ENCODE results near the gene ATG2A.

The ATG2A gene

DNA sequence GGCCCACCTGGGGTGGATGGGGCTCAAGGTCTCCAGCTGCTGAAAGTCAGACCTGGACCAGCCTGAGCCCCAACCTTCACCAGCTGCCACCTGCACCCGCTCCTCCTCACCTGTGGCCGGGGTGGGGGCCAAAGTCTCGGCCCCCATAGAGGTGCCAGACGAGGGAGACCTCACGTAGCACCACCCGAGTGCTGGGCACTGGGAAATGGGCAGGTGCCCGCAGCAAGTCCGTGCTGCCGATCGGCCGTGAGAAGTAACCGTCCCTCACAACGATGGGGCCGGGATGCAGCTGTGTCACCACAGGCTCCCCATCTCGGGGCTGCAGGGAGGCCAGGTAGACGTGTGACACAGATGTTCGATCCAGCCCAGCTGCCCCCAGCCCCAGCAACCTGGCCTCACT, 16.2 kb downstream of the ATG2A start:
- no peak for DNase-seq

DNA sequence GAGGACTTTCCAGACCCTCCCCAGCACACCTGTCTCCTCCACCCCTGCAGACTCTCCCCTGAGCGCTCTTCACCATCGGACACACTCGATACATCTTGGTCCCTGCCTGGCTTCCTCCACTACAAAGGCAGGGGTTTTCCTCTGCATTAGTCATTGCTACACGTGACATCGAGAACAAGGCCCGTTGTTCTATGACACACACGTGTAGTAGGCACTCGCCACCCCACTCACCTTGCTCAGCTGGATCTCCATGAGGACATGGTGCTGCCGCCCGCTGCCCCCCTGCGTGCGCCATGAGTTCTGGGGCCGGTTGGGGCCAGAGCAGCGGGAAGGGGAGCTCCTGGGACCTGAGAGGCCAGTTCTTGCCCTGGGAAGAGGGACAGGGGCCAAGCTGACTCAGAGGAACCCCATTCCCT, 16.7 kb downstream of the ATG2A start:
- DNase-seq = peak; percentile 90

DNA sequence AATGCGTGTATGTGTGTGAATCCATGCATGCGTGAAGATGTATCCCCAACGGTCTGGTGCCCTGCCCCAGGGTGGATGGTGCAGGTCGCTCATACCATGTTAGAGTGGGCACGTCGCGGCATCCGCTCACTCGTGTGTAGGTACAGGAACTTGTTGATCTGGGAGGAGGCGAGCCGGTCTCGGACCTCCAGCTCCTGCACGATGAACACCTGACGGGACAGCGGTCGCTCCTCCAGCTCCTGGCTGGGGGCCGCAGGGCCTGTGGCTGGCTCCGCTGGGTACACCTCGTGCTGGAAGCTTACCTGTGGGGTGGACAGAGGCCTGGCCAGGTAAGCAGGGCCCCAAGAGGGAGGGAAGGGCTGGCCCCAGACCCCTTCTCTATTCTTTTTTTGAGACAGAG, 18.5 kb downstream of the ATG2A start:
- DNase-seq = no peak

DNA sequence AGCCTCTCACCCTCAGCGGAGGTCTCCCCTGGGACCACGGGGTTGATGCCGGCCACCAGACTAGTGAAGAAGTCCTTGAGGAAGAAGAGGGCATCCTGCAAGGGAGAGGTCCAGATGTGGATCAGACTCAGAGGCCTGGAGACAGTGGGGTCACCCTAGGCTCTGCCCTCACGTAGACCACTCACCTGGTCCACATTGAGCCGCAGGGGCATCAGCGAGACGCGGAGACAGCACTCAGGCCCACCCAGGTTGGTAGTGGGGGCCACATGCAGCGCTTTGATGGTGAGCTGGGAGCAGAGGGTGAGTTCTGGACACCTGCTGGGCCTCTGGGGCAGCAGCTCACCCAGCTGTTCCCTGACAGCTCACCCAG, 18.9 kb downstream of the ATG2A start:
- DNase-seq = no peak

DNA sequence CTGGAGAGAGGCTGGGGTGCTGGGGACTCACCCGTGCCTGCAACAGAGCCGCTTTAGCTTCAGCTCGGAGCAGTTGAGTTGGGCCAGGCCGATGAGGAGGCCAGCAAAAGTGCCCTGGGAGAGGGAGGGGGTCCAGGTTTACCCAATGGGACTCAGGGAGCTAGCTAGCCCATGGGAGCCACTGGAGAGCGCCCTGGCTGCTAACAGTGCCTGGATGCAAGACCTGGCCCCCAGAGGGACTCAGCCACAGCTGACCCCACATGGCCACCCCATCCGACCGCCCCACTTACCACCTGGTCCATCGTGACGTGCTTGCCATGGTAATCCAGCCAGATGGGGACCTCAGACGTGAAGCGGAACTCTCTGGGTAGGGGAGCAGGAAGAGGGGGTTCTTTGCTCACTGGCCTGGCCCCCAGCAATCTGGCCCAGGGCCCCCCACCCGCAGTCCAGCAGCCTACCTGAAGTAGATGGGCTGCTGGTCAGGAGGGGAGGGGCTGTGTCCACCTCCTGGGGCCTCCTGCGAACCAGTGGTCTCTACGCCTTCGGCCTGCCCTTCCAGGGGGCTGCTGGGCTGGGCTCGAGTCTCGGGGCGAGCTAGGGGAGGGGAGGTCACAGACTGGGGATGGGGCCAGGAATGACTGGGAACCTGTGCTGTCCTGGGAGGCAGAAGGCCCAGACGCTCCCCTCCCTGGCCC, 19.5 kb downstream of the ATG2A start:
- no peak for DNase-seq

DNA sequence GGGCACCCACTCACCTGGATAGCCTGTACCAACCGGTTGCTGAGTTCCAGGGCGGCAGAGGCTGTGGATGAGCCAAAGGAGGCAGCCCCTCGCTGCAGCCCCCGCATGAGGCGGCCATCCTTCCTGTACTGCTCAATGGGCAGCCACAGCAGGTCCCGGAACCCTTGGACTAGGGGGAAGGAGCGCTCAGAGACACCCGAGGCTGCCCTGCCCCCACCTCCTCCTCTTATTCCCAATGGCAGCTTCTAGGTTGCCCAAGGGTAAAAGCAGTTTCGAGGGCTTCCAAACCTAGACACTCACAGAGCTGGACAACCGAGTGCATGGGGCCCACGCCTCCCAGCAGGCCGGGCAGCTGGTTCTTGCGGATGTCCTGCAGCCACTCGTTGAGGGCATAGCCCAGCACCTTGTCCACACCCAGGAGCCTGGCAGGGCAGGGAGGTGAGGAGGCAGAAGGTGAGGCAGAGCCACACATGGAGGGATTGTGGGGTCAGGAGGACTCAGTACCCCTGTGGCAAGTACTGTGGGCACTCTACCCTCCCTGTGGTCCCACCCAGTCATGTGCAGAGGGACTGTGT, 20.5 kb downstream of the ATG2A start:
- DNase-seq = no peak

DNA sequence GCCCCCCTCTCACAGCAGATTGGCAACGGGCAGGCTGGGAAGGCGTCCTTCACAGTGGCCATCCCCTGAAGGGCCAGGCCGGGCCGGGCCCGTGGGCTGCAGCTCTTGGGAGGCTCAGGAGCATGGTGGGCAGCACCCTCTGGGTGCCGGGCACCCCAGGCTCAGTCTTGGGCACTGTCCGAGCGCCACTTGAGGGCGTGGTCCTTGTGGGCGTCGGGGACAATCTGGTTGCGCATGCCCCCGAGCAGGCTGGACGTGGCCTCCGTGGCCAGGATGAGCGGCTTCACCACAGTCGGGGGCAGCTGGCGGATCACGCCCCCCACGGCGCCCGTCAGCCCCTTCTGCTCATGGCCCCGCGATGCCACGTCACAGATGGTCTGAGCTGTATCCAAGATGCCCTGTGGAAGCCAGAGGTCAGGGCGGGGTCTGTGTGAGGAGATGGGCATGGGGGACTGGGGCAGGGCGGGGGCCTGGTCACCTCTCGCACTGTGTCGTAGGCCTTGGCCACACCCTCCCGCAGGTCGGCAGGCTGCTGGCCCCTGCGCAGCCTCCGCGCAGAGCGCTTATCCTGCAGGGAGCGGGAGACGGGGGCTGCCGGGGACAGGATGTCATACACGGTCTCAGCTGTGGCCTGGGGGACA, 22.1 kb downstream of the ATG2A start:
- no peak for DNase-seq

DNA sequence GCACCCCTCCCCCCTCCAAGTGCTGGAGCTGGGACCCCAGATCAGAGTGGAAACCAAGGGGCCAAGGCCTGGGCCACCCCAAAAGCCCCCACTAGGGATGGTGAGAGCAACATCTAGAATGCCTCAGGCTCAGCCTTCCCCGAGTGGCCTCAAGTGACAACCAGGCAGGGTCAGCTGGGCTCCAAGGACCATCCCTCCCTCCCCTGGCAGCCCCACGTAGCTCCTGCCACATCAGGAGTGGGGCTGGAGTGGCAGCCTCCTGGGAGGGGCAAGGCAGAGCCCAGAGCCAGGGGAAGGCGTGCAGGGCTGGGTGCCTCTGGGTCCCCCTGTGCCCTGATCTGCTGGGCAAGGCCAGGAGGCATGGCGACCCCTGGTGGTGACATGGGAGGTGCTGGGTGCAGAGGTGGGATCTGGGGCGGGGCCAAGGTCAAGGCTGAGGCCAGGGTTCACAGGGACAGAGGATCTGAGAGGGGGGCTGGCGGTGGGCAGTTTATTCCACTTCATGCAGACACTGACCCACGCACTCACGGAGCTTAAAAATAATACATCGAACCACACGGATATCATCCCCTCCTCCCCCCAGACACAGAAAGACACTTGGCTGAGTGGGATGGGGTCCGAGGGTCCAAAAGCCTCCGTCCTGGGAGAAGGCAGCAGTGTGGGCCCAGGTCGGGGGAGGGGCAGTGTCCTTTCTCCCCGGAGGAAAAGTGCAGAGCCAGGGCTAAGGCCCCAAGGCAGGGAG, 22.8 kb downstream of the ATG2A start:
- DNase-seq = peak; percentile 96

DNA sequence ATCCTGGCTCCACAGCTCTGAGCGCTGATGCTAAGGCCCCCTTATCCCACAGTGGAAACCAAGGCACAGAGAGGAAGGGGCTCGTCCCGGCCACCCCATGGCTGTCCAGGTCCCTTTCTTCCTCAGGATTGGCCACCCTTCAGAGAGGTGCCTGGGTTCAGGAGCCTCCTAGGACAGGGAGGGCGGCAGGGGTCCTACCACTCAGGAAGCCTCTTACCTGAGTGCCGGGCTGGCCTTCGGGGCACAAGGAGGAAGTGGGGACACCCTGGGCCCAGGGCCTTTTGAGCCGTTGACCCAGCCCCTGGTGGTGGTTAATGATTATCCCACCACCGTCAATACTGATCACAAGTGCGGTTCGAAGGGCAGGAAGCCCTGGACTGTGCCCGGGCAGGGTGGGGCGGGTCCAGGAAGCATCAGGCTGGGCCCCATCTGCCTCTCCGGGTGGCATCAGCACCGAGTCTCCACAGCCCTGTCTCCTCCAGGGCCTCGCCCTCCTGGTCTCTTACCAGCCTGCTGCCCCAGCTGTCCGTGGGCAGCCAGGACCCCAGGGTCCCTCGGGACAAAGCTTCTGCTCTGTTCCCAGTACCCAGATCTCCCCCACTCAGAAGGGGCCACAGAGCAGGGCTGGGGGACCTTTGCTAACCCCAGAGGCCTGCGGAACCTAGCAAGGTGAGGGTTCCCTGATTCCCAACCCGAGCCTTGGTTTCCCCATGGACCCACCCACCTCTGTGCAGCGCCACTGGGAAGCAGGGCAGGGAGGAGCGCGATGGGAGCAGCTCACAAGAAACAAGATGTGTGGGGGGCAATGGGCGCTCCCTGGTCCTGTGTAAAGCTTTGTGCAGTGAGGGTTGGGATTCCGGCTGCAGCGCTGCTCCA, 23.6 kb downstream of the ATG2A start:
- no peak for DNase-seq

DNA sequence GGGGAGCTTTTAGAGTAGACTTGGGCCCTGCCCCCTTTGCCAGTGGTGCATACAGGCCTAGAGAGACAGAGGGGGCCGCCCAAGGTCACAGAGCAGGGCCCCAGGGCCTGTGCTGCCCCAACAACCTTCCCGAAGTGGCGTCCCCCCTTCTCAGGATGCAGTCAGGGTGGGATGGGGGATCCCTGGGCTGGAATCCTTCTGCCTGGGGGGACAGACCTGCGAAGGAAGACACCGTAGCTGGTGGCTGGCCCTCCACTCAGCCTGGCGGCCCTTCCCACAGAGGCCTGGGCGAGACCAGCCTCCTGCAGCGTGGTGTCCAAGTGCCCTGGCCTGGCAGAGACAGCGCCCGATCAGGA, 24.2 kb downstream of the ATG2A start:
- no peak for DNase-seq

DNA sequence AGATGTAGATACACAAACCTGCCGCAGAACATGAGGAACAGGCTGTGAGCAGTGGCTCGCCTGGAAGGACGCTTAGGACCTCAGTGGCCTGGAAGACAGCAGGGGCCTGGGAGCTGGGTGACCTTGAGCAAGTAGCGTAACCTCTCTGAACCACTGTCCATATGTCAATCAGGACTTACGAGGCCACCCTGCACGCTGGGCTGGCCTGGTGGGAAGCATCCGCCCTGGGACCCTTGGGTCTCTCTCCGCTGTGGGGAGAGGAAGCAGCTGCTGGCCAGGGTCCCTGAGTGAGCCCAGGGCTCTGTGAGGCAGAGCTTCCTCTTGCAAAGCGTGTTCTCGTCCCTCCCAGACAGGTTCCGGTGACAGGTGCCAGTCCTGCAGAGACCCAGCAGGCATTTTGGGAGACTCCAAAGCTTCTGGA, 24.6 kb downstream of the ATG2A start:
- DNase-seq = no peak

DNA sequence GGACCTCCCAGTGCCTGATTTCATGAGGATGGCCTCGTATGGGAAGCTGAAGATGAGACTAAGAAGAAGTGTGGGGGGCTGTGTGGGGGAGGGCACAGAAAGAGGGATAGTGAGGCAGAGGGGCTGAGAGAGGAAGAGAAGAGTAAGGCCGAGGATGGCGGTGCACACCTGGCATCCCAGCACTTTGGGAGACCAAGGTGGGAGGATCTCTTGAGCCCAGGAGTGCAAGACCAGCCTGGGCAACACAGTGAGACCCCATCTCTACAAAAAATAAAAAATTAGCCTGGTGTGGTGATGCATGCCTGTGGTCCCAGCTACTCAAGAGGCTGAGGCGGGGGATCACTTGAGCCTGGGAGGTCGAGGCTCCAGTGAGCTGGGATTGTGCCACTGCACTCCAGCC, 25.1 kb downstream of the ATG2A start:
- no peak for DNase-seq

DNA sequence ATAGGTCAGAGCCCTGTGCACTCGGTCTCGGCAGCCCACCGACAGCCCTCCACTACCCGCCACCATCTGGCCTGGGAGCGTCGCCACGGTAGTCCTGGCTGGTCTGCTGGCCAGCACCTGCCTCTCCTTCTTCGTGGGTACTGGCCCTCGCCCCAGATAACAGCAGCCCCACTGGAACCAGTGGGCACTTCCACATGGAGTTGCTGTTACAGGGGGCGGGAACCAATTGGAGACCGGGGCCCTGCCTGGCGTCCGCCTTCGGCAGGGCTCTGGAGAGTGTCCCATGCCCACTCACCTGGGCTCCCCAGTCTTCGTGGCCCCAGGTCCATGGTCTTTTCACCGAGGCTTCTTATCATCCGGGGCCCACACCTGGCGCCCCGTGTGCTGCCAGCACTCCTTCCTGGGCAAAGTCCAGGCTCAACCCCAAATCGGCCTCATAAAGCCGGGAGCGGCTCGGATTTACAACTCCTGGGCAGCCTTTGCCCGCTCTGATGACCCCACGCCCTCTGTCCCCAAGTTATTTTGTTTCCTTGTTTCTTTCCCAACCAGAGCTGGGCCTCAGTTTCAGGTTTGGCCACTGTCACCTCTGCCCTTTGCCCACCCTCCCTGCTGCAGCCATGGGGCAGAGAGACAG, 25.7 kb downstream of the ATG2A start:
- DNase-seq = no peak

DNA sequence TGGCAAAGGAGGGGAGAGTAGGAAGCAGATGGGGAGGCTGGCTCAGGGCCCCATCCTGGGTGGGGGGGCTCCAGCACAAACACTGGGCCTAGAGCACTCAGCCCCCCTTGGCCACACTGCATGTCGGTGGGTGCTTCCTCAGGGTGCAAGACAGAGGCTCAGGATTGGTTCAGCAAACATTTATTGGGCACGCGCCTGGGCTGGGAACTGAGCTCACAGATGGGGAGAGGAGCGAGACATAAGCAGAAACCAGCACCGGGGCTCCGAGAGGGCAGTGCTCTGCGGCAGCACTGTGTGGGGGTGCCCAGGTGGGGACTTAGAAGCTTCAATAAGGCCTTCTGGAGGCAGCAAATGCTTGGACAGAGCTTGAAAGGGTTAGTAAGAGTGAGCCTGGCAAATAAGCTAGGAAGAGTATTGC, 26.5 kb downstream of the ATG2A start:
- no peak for DNase-seq

DNA sequence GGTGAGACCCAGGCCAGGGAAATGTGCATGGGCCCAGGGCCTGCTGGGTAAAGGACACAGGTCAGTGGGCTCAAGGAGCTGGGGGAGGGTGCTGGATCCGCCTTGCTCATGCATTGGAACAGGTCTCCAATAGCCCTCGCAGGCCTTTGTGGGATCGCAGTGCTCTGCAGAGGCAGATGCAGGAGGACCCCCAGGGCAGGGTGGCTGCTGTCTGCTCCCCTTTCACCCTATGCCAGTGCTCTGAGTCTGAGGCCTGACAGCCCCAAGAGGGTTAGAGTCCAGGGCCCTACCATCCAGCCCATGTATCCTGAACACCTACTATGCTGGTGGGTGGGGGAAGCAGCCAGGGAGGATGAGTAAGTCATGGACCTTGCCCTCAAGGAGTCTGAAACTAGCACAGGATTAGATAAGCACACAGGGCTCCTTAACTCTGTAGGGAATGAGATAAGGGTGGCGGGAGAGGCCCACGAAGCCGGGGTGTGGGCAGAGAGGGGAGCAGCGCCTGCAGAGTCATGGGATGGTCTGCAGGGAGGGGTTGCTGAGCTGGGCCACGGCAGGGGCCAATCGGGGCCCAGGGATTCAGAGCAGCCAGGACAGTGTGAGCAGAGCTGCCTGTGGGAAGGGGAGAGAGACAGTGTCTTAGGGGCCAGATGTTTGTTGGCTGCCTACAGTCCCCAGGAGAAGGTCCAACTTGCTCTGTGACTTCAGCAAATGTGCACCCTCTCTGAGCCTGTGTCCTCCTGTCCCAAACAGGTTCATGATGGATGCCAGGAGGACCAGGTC, 28.1 kb downstream of the ATG2A start:
- no peak for DNase-seq

DNA sequence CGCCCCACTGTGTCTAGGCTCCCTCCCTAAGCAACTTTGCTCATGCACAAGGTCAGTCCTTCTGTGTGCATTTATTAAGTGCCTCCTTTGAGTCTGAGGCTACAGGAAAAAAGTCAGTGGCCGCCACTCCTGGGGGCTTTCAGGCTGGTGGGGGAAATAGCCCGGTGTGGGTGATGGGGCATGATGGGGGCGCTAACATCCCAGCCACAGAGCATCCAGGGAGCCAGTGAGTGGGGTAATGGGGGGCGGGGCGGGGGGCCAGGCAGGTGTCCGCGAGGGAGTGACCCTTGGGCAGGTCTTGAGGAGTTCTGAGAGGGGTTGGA, 28.6 kb downstream of the ATG2A start:
- DNase-seq = no peak

DNA sequence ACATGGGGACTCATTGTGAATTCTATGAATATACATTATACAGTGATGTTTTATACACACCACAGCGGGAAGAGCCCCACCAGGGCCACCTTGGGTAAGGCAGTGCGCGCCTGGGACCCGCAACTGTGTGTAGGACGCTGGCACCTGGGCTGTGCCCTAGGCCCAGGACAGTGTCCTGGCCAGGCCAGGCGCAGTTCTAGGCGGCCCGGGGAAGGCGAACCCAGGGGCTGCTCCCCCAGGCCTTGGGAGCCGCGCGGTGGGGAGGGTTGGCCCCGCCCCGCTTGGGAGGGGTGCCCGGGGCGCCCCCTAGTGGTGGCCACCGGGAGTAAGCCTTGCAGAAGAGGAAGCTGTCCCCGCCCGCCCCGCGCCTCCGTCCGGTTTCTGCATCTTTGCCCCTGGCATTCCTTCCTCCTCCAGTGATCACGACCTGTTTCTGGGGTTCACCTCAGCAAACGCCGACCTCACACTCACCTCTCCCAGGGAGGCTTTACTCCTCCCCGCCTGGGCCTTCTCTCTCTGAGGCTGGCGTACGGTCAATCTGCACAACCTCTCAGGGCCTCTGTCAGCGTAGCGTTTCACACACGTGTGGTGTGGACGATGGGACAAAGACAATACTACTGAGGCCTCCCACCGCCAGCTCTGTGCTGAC, 29.1 kb downstream of the ATG2A start:
- DNase-seq = peak; percentile 94

DNA sequence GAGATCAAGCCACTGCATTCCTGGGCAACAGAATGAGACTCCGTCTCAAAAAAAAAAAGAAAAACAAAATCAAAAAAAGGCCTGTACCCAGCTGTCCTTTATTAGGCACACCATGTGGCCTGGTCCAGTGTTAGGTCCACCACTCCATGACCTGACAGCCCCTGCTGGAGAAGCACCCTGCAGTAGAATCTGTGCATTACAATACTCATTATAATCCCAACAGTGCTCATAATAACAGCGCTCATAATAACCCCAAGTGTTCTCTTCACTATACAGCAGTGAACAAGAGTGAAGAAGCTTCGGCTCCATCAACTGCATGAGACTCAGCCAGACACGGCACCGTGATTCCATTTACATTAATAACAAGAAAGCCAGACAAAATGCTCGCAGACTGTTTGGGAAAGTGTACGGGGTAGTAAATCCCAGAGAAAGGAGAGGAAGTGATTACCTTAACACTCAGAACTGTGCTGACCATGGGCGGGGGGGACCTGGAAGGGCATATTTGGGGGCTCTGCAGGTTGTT, 29.7 kb downstream of the ATG2A start:
- no peak for DNase-seq

DNA sequence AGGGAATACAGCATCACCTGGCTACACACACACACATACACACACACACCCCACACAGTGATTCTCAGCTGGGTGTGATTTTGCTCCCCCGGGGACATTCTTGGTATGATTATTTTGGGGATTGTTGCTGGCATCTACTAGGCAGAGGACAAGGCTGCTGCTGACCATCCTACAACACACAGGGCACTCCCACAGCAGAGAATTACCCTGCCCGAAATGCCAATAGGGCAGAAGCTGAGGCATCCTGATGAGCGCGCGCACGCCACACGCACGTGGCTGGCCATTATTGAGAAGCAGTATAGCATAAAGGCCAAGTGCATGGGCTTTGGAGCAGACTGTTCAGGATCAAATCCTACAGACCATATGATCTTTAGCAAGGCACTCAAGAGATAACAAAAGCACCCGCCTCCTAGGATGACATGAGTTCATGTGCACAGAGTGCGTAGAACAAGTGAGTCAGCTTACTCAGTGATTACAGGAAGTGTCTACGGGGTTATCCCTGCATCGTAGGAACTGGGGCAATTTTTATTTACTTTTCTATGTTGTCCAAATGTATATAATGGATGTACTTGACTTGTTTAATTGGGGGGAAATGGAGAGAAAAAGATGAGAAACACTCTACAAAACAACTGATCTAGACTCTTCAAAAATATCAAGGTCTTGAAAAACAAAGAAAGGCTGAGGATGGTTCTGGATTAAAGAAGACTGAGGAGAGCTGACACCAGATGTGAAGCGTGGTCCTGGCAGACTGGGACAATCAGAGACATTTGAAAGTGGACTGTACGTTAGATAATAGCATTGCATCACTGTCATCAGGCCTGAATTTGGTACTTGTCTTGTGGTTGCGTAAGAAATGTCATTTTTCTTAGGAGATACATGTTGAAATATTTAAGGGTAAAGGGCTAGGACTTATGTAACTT, 31.4 kb downstream of the ATG2A start:
- no peak for DNase-seq

DNA sequence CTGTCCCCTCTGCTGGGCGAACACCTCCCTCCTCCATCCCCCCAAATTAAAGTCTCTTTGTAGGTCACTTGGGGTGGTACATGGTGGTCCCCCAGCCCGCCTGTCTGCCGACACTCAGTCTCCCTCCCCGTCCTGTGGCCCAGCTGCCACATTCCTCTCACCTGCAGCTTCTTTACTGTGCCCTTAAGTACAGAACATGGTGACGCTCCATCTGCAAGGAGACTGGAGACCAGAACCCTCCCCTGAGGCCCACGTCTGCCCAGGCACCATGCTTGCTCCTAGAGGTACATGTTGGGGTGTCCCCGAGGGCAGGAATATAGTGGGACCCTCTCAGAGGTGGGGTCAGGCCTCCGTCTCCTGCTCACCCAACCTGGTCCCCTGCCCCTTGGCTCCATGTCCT, 33.0 kb downstream of the ATG2A start:
- DNase-seq = no peak

All from activated effector memory CD4-positive, alpha-beta T cell treated with anti-CD3 and anti-CD28 coated beads, Interleukin-2, amount 50 U/mL, for 16 hours (primary cell).